Measurements from ENCODE around the gene UQCRH. TPM values are rescaled to one million over a fixed set of nuclear protein-coding genes. Genes with fewer than 3 reads are reported as not detected.

Gene UQCRH
- total and polyA plus RNA-seq, 2 of the 8 experiments (the other 6 are each of a cell fraction or from before 2014, with no cell fraction given), result 626 to 1,112 TPM

DNA sequence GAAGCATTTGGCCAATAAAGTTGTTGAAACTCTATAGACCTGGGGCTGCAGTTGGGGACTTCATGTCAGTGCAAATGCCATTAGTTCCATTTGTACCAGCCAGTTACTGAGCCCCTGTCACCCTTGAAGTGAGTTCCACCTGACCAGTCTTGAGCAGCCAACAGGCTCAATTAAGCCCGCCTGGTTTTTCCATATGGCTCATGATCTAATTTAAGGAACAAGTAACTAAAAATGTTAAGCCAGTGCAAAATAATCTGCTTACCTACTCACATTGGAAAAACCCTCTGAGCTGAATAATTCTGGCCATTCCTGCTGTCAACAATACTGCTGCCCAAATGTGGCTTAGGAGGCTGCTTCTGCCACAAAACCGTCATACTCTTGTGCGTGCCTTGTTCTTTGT lies 58.7 kb downstream of the UQCRH start:
- H2BK12ac ChIP-seq (ENCODE audit: low read depth, low read length), result no peak overlapping the region
- H3K23me2 ChIP-seq (ENCODE audit: low read depth, low read length), result no peaks in the 10 kb centered on the region
- no peak overlapping the region for H4K5ac ChIP-seq (ENCODE audit: insufficient read length, low read depth, low read length)
- no peak overlapping the region for H3K4me2 ChIP-seq (ENCODE audit: insufficient read depth in 1 of 2, low read depth in 2 of 2, low read length in 2 of 2)
- ChIA-PET CTCF (ENCODE audit: partially characterized antibody) (interaction anchor here (0.6 to 1.6 kb wide), 3 partner anchors 10 to 51 kb away, joined by 3 to 5 read pairs (median 3); no protein-coding TSS in a partner anchor), POLR2A (ENCODE audit: partially characterized antibody) (interaction anchor here (1.0 to 1.5 kb wide), 4 partner anchors 17 to 45 kb away, joined by 3 to 4 read pairs (median 3); no protein-coding TSS in a partner anchor)
- no peak overlapping the region for H3K56ac ChIP-seq (replicated peaks; ENCODE audit: insufficient read length, low read depth, low read length)
- FAIRE-seq (no peak), DNase-seq (ENCODE audit: low read depth in 1 of 2, low spot score in 2 of 2) (no peak)
- H3K4ac ChIP-seq (replicated peaks; ENCODE audit: insufficient read length, low read depth, low read length), result no peak overlapping the region
- H3K18ac ChIP-seq (ENCODE audit: extremely low read depth, low read length), result no peak overlapping the region
- no peak overlapping the region for H4K8ac ChIP-seq (ENCODE audit: extremely low read depth, insufficient read depth, low read length)
- H2BK20ac ChIP-seq (ENCODE audit: low read length), result no peak overlapping the region
- no peaks in the 10 kb centered on the region for H3K79me2 ChIP-seq (ENCODE audit: control insufficient read depth in 1 of 2, insufficient read depth in 2 of 2, low read length in 2 of 2)
- H3K36me3 ChIP-seq (ENCODE audit: control insufficient read depth in 2 of 4, insufficient read depth in 4 of 4, low read length in 3 of 4), result peaks cover 10 to 49% (median 20%) of the 10 kb centered on the region in 4 experiments
- 96% methylated on average over 3 of the region's 3 CpGs; no CpG with 5 or more reads in 1 of the 2 experiments for WGBS, 2 experiments (ENCODE audit: extremely low coverage in 1 of 2, insufficient coverage in 1 of 2, insufficient read length in 1 of 2, insufficient replicate concordance in 2 of 2, low coverage in 1 of 2, low lambda C conversion rate in 2 of 2, missing lambda C conversion rate in 1 of 2)
- H2AFZ ChIP-seq (ENCODE audit: low read length), result no peak overlapping the region
- no peak overlapping the region for H2BK120ac ChIP-seq (replicated peaks; ENCODE audit: low read depth, low read length)
- H3K14ac ChIP-seq (ENCODE audit: insufficient read length), result no peak overlapping the region
- H3K27me3 ChIP-seq (replicated peaks in 1 of 4; ENCODE audit: control insufficient read depth in 3 of 4, extremely low read depth in 1 of 4, insufficient read depth in 3 of 4, low read length in 3 of 4), result no peaks in the 10 kb centered on the region
- no peak overlapping the region for H3K27ac ChIP-seq (ENCODE audit: low read depth, low read length)
- H3K23ac ChIP-seq (ENCODE audit: insufficient read length), result no peak overlapping the region
- H3K79me1 ChIP-seq (ENCODE audit: low read depth, low read length), result no peaks in the 10 kb centered on the region
- no peaks in the 10 kb centered on the region for H3K9me3 ChIP-seq (ENCODE audit: insufficient read depth in 2 of 2, low read depth in 1 of 2, low read length in 1 of 2)
- H3K4me3 ChIP-seq (ENCODE audit: extremely low read depth in 1 of 4, insufficient read depth in 2 of 4, low read depth in 3 of 4, low read length in 4 of 4), result no peak overlapping the region
- no peak overlapping the region for H2AK5ac ChIP-seq (ENCODE audit: low read depth, low read length)
- no peak overlapping the region for H3K9ac ChIP-seq (replicated peaks in 1 of 4; ENCODE audit: extremely low read depth in 1 of 4, low read depth in 3 of 4, low read length in 3 of 4)
- H2BK5ac ChIP-seq (ENCODE audit: low read depth, low read length), result no peak overlapping the region
- H4K20me1 ChIP-seq (replicated peaks in 1 of 2; ENCODE audit: control insufficient read depth in 1 of 2, insufficient read depth in 2 of 2, low read length in 2 of 2), result peaks cover 0 to 2% of the 10 kb centered on the region in 2 experiments
- no peak overlapping the region for H2BK15ac ChIP-seq (ENCODE audit: low read length)
- no peaks in the 10 kb centered on the region for H3K4me1 ChIP-seq (replicated peaks in 1 of 4; ENCODE audit: control insufficient read depth in 3 of 4, insufficient read depth in 4 of 4, low read length in 3 of 4)
- H4K91ac ChIP-seq (replicated peaks; ENCODE audit: insufficient read length, low read length), result no peak overlapping the region
- TF ChIP-seq SP4 (IDR thresholded peaks at IDR 0.05; ENCODE audit: low read length) (no peak), ZNF274 (IDR thresholded peaks at IDR 0.05; ENCODE audit: borderline replicate concordance, extremely low read depth, low read length) (no peak), CBX5 (IDR thresholded peaks at IDR 0.05; ENCODE audit: low read depth, low read length) (no peak), KDM4A (IDR thresholded peaks at IDR 0.05; ENCODE audit: low read depth, low read length, severe bottlenecking) (no peak), SP2 (IDR thresholded peaks at IDR 0.05; ENCODE audit: low read length) (no peak), SIN3A (conservative IDR thresholded peaks at IDR 0.05 in 1 of 2, IDR thresholded peaks at IDR 0.05 in 1 of 2; ENCODE audit: low read depth in 1 of 2, low read length in 2 of 2) (no peak), SP1 (IDR thresholded peaks at IDR 0.05; ENCODE audit: low read depth, low read length) (no peak), GABPA (IDR thresholded peaks at IDR 0.05; ENCODE audit: borderline replicate concordance, insufficient read depth, low read length) (no peak), CTBP2 (IDR thresholded peaks at IDR 0.05; ENCODE audit: borderline replicate concordance, insufficient read depth, insufficient read length, low read length) (no peak), NANOG (IDR thresholded peaks at IDR 0.05; ENCODE audit: insufficient read depth, low read depth, low read length, poor library complexity, severe bottlenecking) (no peak), POLR2AphosphoS5 (IDR thresholded peaks at IDR 0.05; ENCODE audit: low read depth, low read length) (no peak), EP300 (IDR thresholded peaks at IDR 0.05; ENCODE audit: borderline replicate concordance in 1 of 2, low read depth in 2 of 2, low read length in 2 of 2) (no peak)
- TF ChIP-seq, protein P1, sequence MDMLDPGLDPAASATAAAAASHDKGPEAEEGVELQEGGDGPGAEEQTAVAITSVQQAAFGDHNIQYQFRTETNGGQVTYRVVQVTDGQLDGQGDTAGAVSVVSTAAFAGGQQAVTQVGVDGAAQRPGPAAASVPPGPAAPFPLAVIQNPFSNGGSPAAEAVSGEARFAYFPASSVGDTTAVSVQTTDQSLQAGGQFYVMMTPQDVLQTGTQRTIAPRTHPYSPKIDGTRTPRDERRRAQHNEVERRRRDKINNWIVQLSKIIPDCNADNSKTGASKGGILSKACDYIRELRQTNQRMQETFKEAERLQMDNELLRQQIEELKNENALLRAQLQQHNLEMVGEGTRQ (IDR thresholded peaks at IDR 0.05; ENCODE audit: low read length), result no peak
